ENCODE measurements around the gene PURB. TPM values are rescaled to one million over a fixed set of nuclear protein-coding genes. Genes with fewer than 3 reads are reported as not detected.
A peak's percentile ranks its signal among the peaks of the same experiment; 100 is the strongest.
"Not testable (repeated sequence)": the region's sequence is repeated elsewhere in the genome, so short reads cannot be mapped to it uniquely, and the experiment has no call there.

Gene PURB
- polyA plus RNA-seq, 2 donors: 6.7 to 7.3 TPM

DNA sequence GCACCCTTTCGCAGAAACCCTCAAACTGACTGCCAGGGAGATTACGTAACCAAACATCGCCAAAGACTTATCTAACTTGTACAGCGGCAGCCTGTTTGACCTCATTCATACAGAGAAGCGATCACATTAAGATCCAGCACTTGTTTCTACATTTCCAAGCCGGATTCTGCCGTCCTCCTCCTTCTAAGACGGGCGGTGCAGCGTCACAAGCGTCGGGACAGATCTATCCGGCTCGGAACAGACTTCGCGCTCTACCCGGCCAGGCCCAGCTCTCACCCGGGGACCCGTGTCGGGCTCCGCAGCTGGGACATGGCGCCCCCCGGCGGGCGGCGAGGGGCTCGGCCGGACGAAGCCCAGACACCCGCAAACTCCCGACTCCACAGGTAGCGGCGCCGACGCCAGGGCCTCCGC, 37.8 kb downstream of the PURB start:
- peak overlapping the region; percentile 98 to 99 for H3K27ac ChIP-seq (ENCODE audit: low read depth in 2 of 2, low read length in 1 of 2)
- H3K4me3 ChIP-seq (ENCODE audit: low read depth in 1 of 2, low read length in 2 of 2): peak overlapping the region; percentile 79 to 88
- H3K27me3 ChIP-seq (ENCODE audit: control insufficient read depth in 1 of 2, insufficient read depth in 2 of 2, low read length in 2 of 2): no peaks in the 10 kb centered on the region
- no peaks in the 10 kb centered on the region for H3K36me3 ChIP-seq (ENCODE audit: control insufficient read depth in 2 of 2, insufficient read depth in 2 of 2, low read length in 1 of 2)
- no peaks in the 10 kb centered on the region for H3K9me3 ChIP-seq (ENCODE audit: control insufficient read depth in 2 of 2, insufficient read depth in 1 of 2, low read depth in 1 of 2, low read length in 1 of 2)
- no peaks in the 10 kb centered on the region for H3K4me1 ChIP-seq (ENCODE audit: control insufficient read depth in 2 of 2, insufficient read depth in 2 of 2, low read length in 1 of 2)
- 0% methylated on average over 36 of the region's 36 CpGs for WGBS, 2 donors

DNA sequence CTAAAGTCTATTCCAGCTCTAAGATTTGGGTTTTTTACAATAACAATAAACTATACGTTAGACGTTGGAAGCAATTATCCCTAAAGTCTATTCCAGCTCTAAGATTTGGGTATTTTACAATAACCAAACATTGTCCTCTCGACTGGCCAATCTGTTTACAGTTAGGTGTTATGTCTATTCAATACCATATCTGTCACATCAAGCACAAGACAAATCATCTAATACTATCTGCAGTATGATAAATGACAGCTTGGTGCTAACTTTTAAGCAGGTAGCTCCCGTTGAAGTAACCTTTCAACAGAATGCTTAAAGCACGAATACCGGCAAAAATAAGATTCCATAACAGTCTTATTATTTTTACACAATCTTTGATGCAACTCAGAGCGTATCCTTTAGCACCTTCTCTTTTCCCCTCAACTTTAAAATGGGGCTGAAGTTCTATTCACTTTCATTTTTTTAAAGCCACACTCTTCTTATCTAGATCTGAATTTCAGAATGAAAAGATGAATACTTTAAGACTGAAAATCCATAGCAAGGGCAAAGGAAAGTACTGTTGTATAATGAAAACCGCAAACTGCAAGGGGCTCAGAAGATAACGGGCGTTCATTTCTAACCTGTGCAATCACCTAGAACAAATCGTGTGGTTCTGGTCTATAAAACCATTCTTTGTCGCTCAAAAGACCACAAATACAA, 38.4 kb downstream of the PURB start:
- Histone ChIP-seq H3K27ac (ENCODE audit: low read depth in 2 of 2, low read length in 1 of 2) (peak overlapping the region; percentile 98 to 99), H3K9me3 (ENCODE audit: control insufficient read depth in 2 of 2, insufficient read depth in 1 of 2, low read depth in 1 of 2, low read length in 1 of 2) (no peaks in the 10 kb centered on the region), H3K4me1 (ENCODE audit: control insufficient read depth in 2 of 2, insufficient read depth in 2 of 2, low read length in 1 of 2) (no peaks in the 10 kb centered on the region), H3K36me3 (ENCODE audit: control insufficient read depth in 2 of 2, insufficient read depth in 2 of 2, low read length in 1 of 2) (no peaks in the 10 kb centered on the region), H3K4me3 (ENCODE audit: low read depth in 1 of 2, low read length in 2 of 2) (peak overlapping the region; percentile 79 to 88), H3K27me3 (ENCODE audit: control insufficient read depth in 1 of 2, insufficient read depth in 2 of 2, low read length in 2 of 2) (no peaks in the 10 kb centered on the region)
- 0% methylated on average over 12 of the region's 12 CpGs for WGBS, 2 donors

- H3K4me1 ChIP-seq (ENCODE audit: control insufficient read depth in 2 of 2, insufficient read depth in 2 of 2, low read length in 1 of 2); H3K9me3 ChIP-seq (ENCODE audit: control insufficient read depth in 2 of 2, insufficient read depth in 1 of 2, low read depth in 1 of 2, low read length in 1 of 2); H3K36me3 ChIP-seq (ENCODE audit: control insufficient read depth in 2 of 2, insufficient read depth in 2 of 2, low read length in 1 of 2); H3K27me3 ChIP-seq (ENCODE audit: control insufficient read depth in 1 of 2, insufficient read depth in 2 of 2, low read length in 2 of 2): not testable (repeated sequence)
- H3K27ac ChIP-seq (ENCODE audit: low read depth in 2 of 2, low read length in 1 of 2): peak overlapping the region in 1 of 2 donors; percentile 30
- H3K4me3 ChIP-seq (ENCODE audit: low read depth in 1 of 2, low read length in 2 of 2): peak overlapping the region in 1 of 2 donors; percentile 79
- 31 to 34% methylated on average over 11 of the region's 11 CpGs for WGBS, 2 donors
Measured at GRCh38 chr7:44846390-44846789, 38.9 kb downstream of the PURB start.

DNA sequence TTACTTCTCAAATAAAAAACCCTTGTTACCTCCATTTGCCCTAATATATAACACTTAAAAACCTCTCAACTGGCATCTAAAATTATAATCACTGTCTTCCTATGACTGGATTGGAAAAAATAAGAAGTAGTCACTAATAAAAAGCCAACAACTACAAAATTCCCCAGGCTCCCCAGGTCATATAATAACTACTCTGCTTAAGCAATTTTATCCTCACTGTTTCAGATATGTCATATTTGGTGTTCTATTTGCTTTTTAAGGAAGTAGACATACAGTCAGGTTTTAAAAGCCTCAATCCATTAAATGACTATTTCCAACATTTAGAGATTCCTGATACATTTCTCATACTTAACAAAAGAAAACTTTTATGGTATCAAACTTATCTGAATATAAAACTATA, 39.9 kb downstream of the PURB start:
- Histone ChIP-seq H3K27ac (ENCODE audit: low read depth in 2 of 2, low read length in 1 of 2) (no peak overlapping the region), H3K27me3 (ENCODE audit: control insufficient read depth in 1 of 2, insufficient read depth in 2 of 2, low read length in 2 of 2) (no peaks in the 10 kb centered on the region), H3K9me3 (ENCODE audit: control insufficient read depth in 2 of 2, insufficient read depth in 1 of 2, low read depth in 1 of 2, low read length in 1 of 2) (no peaks in the 10 kb centered on the region), H3K4me3 (ENCODE audit: low read depth in 1 of 2, low read length in 2 of 2) (no peak overlapping the region), H3K36me3 (ENCODE audit: control insufficient read depth in 2 of 2, insufficient read depth in 2 of 2, low read length in 1 of 2) (peaks cover 0 to 4% of the 10 kb centered on the region in 2 donors), H3K4me1 (ENCODE audit: control insufficient read depth in 2 of 2, insufficient read depth in 2 of 2, low read length in 1 of 2) (no peaks in the 10 kb centered on the region)

- H3K27me3 ChIP-seq (ENCODE audit: control insufficient read depth in 1 of 2, insufficient read depth in 2 of 2, low read length in 2 of 2); H3K36me3 ChIP-seq (ENCODE audit: control insufficient read depth in 2 of 2, insufficient read depth in 2 of 2, low read length in 1 of 2); H3K9me3 ChIP-seq (ENCODE audit: control insufficient read depth in 2 of 2, insufficient read depth in 1 of 2, low read depth in 1 of 2, low read length in 1 of 2); H3K4me3 ChIP-seq (ENCODE audit: low read depth in 1 of 2, low read length in 2 of 2); H3K4me1 ChIP-seq (ENCODE audit: control insufficient read depth in 2 of 2, insufficient read depth in 2 of 2, low read length in 1 of 2); H3K27ac ChIP-seq (ENCODE audit: low read depth in 2 of 2, low read length in 1 of 2): not testable (repeated sequence)
- WGBS, 2 donors: 95 to 96% methylated on average over 5 of the region's 5 CpGs
Measured at GRCh38 chr7:44843440-44843839, 41.9 kb downstream of the PURB start.

DNA sequence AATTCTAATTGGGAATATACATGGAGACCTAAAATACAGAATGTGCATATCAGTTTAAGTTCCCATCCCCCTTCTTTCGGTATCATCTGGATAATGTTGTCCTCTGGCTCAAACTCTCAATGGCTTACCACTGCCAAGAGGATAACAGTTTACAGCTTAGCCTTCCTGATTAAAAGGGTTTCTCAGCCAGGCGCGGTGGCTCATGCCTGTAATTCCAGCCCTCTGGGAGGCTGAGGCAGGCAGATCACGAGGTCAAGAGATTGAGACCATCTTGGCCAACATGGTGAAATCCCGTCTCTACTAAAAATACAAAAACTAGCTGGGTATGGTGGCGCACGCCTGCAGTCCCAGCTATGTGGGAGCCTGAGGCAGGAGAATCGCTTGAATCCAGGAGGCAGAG, 42.7 kb downstream of the PURB start:
- not testable (repeated sequence) for H3K4me1 ChIP-seq (ENCODE audit: control insufficient read depth in 2 of 2, insufficient read depth in 2 of 2, low read length in 1 of 2); H3K27me3 ChIP-seq (ENCODE audit: control insufficient read depth in 1 of 2, insufficient read depth in 2 of 2, low read length in 2 of 2); H3K36me3 ChIP-seq (ENCODE audit: control insufficient read depth in 2 of 2, insufficient read depth in 2 of 2, low read length in 1 of 2); H3K4me3 ChIP-seq (ENCODE audit: low read depth in 1 of 2, low read length in 2 of 2); H3K27ac ChIP-seq (ENCODE audit: low read depth in 2 of 2, low read length in 1 of 2); H3K9me3 ChIP-seq (ENCODE audit: control insufficient read depth in 2 of 2, insufficient read depth in 1 of 2, low read depth in 1 of 2, low read length in 1 of 2)
- 88 to 89% methylated on average over 8 of the region's 8 CpGs for WGBS, 2 donors

DNA sequence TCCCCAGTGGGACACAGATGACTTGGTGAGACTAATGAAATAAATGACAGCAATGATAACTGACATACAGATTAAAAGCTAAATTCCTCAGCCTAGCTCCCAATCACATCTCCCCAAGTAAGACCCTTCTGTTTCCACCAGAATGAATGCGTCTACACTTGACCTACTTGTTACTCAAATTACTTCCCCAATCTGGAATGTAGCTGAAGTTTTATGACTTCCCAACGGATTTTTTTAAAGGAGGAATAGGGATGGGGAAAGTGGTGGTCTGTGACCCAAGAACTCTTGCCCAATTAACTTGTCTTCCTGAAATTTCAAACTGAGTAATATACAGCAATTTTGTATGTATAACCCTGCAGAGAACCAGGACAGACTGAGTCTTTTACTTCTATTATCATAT, 46.6 kb downstream of the PURB start:
- no peak overlapping the region for H3K4me3 ChIP-seq (ENCODE audit: low read depth in 1 of 2, low read length in 2 of 2)
- WGBS, 2 donors: 74 to 76% methylated on average over 2 of the region's 2 CpGs
- no peak overlapping the region for H3K27ac ChIP-seq (ENCODE audit: low read depth in 2 of 2, low read length in 1 of 2)
- H3K36me3 ChIP-seq (ENCODE audit: control insufficient read depth in 2 of 2, insufficient read depth in 2 of 2, low read length in 1 of 2): peaks cover 4 to 9% of the 10 kb centered on the region in 2 donors
- H3K27me3 ChIP-seq (ENCODE audit: control insufficient read depth in 1 of 2, insufficient read depth in 2 of 2, low read length in 2 of 2): no peaks in the 10 kb centered on the region
- H3K9me3 ChIP-seq (ENCODE audit: control insufficient read depth in 2 of 2, insufficient read depth in 1 of 2, low read depth in 1 of 2, low read length in 1 of 2): no peaks in the 10 kb centered on the region
- H3K4me1 ChIP-seq (ENCODE audit: control insufficient read depth in 2 of 2, insufficient read depth in 2 of 2, low read length in 1 of 2): no peaks in the 10 kb centered on the region

DNA sequence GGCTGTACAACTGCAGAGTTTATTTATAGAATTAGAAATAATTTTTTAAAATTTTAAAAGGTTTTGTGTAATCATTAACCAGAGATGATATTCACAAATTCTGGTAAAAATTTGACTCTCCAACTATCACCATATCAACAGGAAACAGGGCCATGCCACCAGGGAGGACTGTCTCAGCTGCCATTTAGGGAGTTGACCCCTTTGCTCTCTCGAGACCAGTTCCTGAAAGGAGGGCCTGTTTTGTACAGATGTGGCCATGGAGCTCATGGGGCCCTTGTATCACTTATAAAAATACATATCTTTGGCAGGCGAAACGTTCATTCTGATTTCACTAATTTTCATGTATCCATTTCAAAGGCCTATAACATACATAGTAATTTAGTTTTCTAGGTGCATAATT, 57.8 kb downstream of the PURB start:
- no peak overlapping the region for H3K4me3 ChIP-seq (ENCODE audit: low read depth in 1 of 2, low read length in 2 of 2)
- H3K27me3 ChIP-seq (ENCODE audit: control insufficient read depth in 1 of 2, insufficient read depth in 2 of 2, low read length in 2 of 2): no peaks in the 10 kb centered on the region
- 78 to 81% methylated on average over 3 of the region's 3 CpGs for WGBS, 2 donors
- no peaks in the 10 kb centered on the region for H3K4me1 ChIP-seq (ENCODE audit: control insufficient read depth in 2 of 2, insufficient read depth in 2 of 2, low read length in 1 of 2)
- H3K9me3 ChIP-seq (ENCODE audit: control insufficient read depth in 2 of 2, insufficient read depth in 1 of 2, low read depth in 1 of 2, low read length in 1 of 2): no peaks in the 10 kb centered on the region
- H3K36me3 ChIP-seq (ENCODE audit: control insufficient read depth in 2 of 2, insufficient read depth in 2 of 2, low read length in 1 of 2): peaks cover 0 to 7% of the 10 kb centered on the region in 2 donors
- no peak overlapping the region for H3K27ac ChIP-seq (ENCODE audit: low read depth in 2 of 2, low read length in 1 of 2)

Other genes starting within 250 kb of the PURB start
- gene ZMIZ2, start 136.7 kb downstream of the PURB start, polyA plus RNA-seq: 10 to 100 TPM; 22.5 to 66.6 TPM
- gene PPIA, start 88.8 kb downstream of the PURB start, polyA plus RNA-seq: 1,000 to 10,000 TPM; 4,205 to 4,319 TPM
- gene H2AZ2, start 37.4 kb downstream of the PURB start, polyA plus RNA-seq: 10 to 100 TPM; 70.0 to 93.6 TPM
- gene MYO1G, start 93.5 kb upstream of the PURB start, polyA plus RNA-seq: 1 to 10 TPM; 2.2 to 2.3 TPM
- gene CCM2, start 114.7 kb upstream of the PURB start, polyA plus RNA-seq: 10 to 100 TPM; 20.2 to 24.0 TPM
- gene NACAD, start 203.4 kb upstream of the PURB start, polyA plus RNA-seq: under 1 TPM; 0.37 to 0.65 TPM
- 10 to 100 TPM; 38.3 to 41.6 TPM for gene TBRG4, start 226.2 kb upstream of the PURB start, polyA plus RNA-seq